ENCODE results near the gene RBAK.
"Not testable (repeated sequence)": the region's sequence is repeated elsewhere in the genome, so short reads cannot be mapped to it uniquely, and the experiment has no call there.

Gene RBAK

GRCh38 chr7:5051731-5052130, 6.1 kb downstream of the RBAK start:
- DNase-seq (ENCODE audit: low spot score): not testable (repeated sequence)

- DNase-seq (ENCODE audit: low spot score): no peak
These were observed 7.5 kb downstream of the RBAK start for GRCh38 chr7:5053175-5053574.

GRCh38 chr7:5063698-5064097, 18.0 kb downstream of the RBAK start:
- no peak for DNase-seq (ENCODE audit: low spot score)

GRCh38 chr7:5064391-5065106, 18.9 kb downstream of the RBAK start:
- DNase-seq (ENCODE audit: low spot score): no peak

- DNase-seq (ENCODE audit: low spot score): no peak
These were observed 19.4 kb downstream of the RBAK start for GRCh38 chr7:5065107-5065407.

GRCh38 chr7:5068521-5068920, 22.9 kb downstream of the RBAK start:
- no peak for DNase-seq (ENCODE audit: low spot score)

GRCh38 chr7:5070206-5070605, 24.5 kb downstream of the RBAK start:
- DNase-seq (ENCODE audit: low spot score): no peak

GRCh38 chr7:5075187-5075586, 29.5 kb downstream of the RBAK start:
- not testable (repeated sequence) for DNase-seq (ENCODE audit: low spot score)

- DNase-seq (ENCODE audit: low spot score): peak; percentile 25
These were observed 32.1 kb downstream of the RBAK start for GRCh38 chr7:5077740-5078139.

- no peak for DNase-seq (ENCODE audit: low spot score)
These were observed 37.1 kb downstream of the RBAK start for GRCh38 chr7:5082806-5083205.

- no peak for DNase-seq (ENCODE audit: low spot score)
These were observed 37.7 kb downstream of the RBAK start for GRCh38 chr7:5083311-5083711.

- no peak for DNase-seq (ENCODE audit: low spot score)
These were observed 40.6 kb downstream of the RBAK start for GRCh38 chr7:5086256-5086655.

GRCh38 chr7:5088228-5088833, 42.7 kb downstream of the RBAK start:
- not testable (repeated sequence) for DNase-seq (ENCODE audit: low spot score)

- DNase-seq (ENCODE audit: low spot score): no peak
These were observed 43.2 kb downstream of the RBAK start for GRCh38 chr7:5088906-5089305.

- no peak for DNase-seq (ENCODE audit: low spot score)
These were observed 48.3 kb downstream of the RBAK start for GRCh38 chr7:5093948-5094347.

GRCh38 chr7:5094641-5095040, 49.0 kb downstream of the RBAK start:
- no peak for DNase-seq (ENCODE audit: low spot score)

- DNase-seq (ENCODE audit: low spot score): no peak
These were observed 70.7 kb downstream of the RBAK start for GRCh38 chr7:5116359-5116758.

- no peak for DNase-seq (ENCODE audit: low spot score)
These were observed 71.7 kb downstream of the RBAK start for GRCh38 chr7:5117095-5117970.

Data from pons (tissue), 1 donor.